ENCODE results near the gene AIP.

DNA sequence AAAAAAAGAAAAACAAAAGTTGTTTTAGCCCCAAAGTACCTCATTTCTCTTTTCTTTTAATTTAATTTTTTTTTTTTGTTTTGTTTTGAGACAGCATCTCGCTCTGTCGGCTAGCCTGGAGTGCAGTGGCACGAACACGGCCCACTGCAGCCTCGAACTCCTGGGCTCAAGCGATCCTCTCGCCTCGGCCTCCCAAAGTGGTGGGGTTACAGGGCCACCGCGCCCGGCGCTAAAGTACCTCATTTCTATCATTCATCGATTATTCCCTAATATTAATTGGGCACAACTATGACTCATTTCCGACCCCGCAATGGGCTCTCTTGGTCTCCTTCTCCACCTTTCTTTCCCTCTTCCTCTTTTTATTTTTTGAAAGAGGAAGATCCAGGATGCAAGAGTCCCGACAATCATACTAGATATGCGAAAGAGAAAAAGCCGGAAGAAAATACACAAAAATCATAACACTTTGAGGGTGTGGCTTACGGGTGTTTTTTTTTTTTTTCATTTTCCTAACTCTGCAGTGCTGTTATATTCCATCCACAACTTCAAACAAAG is 475 bp upstream of the AIP start:
- TF ChIP-seq, protein P1, sequence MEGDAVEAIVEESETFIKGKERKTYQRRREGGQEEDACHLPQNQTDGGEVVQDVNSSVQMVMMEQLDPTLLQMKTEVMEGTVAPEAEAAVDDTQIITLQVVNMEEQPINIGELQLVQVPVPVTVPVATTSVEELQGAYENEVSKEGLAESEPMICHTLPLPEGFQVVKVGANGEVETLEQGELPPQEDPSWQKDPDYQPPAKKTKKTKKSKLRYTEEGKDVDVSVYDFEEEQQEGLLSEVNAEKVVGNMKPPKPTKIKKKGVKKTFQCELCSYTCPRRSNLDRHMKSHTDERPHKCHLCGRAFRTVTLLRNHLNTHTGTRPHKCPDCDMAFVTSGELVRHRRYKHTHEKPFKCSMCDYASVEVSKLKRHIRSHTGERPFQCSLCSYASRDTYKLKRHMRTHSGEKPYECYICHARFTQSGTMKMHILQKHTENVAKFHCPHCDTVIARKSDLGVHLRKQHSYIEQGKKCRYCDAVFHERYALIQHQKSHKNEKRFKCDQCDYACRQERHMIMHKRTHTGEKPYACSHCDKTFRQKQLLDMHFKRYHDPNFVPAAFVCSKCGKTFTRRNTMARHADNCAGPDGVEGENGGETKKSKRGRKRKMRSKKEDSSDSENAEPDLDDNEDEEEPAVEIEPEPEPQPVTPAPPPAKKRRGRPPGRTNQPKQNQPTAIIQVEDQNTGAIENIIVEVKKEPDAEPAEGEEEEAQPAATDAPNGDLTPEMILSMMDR (IDR thresholded peaks at IDR 0.05), result no peak
- no peak for TF ChIP-seq POLR2A (IDR thresholded peaks at IDR 0.05)
